HCT116 (cell line): ENCODE results near the gene HDAC11.

Experiments
- EZH2 ChIP-seq: fragments of 200-600 bp; sonication (generic); IDR thresholded peaks from 2 replicates; pipeline ENCODE4 v1.6.1; 2017; ENCODE audit warnings: antibody characterized with exemption, mixed run types
- POLR2AphosphoS5 ChIP-seq: IDR thresholded peaks from 2 replicates; pipeline ENCODE4 v1.6.1; 2011; ENCODE audit warnings: mild to moderate bottlenecking, low read depth, low read length, moderate library complexity
- TF ChIP-seq, protein P1 (sequence below): IDR thresholded peaks from 2 replicates; pipeline ENCODE4 v1.6.1; 2012

DNA sequence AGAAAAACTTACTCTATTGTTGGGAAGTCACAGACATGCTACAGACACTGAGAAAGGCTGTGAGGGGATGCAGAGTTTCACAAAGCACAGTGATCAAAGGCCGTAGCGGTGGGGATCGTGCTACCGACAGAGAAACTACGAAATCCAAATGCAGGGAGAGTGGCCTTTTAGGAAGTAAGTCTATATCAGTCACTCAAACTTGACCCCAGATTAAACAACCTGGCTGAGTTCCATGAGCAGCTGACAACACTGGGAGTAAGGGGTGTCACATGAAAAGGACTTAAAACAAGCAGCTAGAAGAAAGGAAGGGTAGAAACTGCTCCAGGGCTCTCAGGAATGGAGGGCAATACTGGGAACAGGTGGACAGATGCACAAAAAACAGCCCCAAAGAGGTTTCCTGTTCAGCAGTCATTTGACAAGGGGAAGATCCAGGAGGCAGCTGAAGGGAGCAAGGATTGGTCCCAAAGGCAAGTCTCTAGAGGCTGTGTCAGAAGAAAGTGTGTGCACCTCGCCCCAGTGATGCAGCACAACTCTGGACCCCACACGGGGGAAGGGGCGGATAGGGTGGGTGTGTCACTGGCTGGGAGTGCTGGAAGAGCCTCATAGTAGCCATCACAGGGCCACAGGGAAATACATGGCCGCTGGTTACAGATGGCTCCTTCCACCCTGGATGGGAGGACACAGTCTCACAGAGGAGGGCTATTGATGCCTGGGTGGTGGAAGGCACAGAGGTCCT is 20.3 kb upstream of the HDAC11 start:
- TF ChIP-seq, protein P1, sequence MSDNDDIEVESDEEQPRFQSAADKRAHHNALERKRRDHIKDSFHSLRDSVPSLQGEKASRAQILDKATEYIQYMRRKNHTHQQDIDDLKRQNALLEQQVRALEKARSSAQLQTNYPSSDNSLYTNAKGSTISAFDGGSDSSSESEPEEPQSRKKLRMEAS = no peak
- TF ChIP-seq EZH2 (no peak), POLR2AphosphoS5 (no peak)
